Right ventricle myocardium superior (tissue), 1 donor: ENCODE results near the gene F10. TPM values are rescaled to one million over a fixed set of nuclear protein-coding genes. Genes with fewer than 3 reads are reported as not detected.

ENCODE experiments used
- ATAC-seq: fragments of 200-7000 bp; cut with Tn5 transposase; one replicate; pipeline ENCODE4 v1.9.1; 2020; ENCODE audit warnings: mild to moderate bottlenecking; ENCODE audit not compliant: poor library complexity
- DNase-seq: peaks from one replicate; pipeline ENCODE4 v3.0.0-alpha.2; 2020
- intact Hi-C: fragments of 100-400 bp; cut with DNase I; formaldehyde crosslinking; loops from one replicate; pipeline ENCODE4 v1.11.2; 2022
- total RNA-seq: library from RNA; stranded (reverse); fragmentation: NEBNext Ultra II Directional; extraction: Animal tissue kit (Norgen Biotek cat#: 25700); gene quantifications from one replicate; pipeline ENCODE4 v1.2.1, GENCODE V29; 2021
- donor health status: DM: no; HTN: yes; CAD: no; lungs with severe emphysema.

The F10 gene
- total RNA-seq, 1 donor from 2014 or later: 4.5 TPM

- DNase-seq (peak; percentile 48), ATAC-seq (no peak)
- intact Hi-C loops: no loop called here
These were observed 37.6 kb upstream of the F10 start for GRCh38 chr13:113084943-113085540.

- peak; percentile 30 for DNase-seq
- no peak for ATAC-seq
- intact Hi-C loops: no loop called here
These were observed 36.4 kb upstream of the F10 start for GRCh38 chr13:113086031-113086750.

GRCh38 chr13:113086991-113087922, 35.3 kb upstream of the F10 start:
- ATAC-seq (no peak), DNase-seq (peak; percentile 30)
- intact Hi-C loops: no loop called here

GRCh38 chr13:113087923-113088690, 34.5 kb upstream of the F10 start:
- peak; percentile 33 for DNase-seq
- ATAC-seq: no peak
- intact Hi-C loops: no loop called here

- DNase-seq (peak; percentile 28), ATAC-seq (no peak)
- intact Hi-C loops: no loop called here
These were observed 33.9 kb upstream of the F10 start for GRCh38 chr13:113088691-113089020.

- intact Hi-C loops: no loop called here
- no peak for ATAC-seq
- no peak for DNase-seq
These were observed 32.7 kb upstream of the F10 start for GRCh38 chr13:113089693-113090414.

- DNase-seq: peak; percentile 25
- intact Hi-C loops: no loop called here
- no peak for ATAC-seq
These were observed 32.2 kb upstream of the F10 start for GRCh38 chr13:113090415-113090770.

GRCh38 chr13:113090806-113091205, 31.8 kb upstream of the F10 start:
- intact Hi-C loops: no loop called here
- no peak for ATAC-seq
- DNase-seq: peak; percentile 20

- DNase-seq: peak; percentile 27
- ATAC-seq: no peak
- intact Hi-C loops: no loop called here
These were observed 31.3 kb upstream of the F10 start for GRCh38 chr13:113091211-113091771.

- DNase-seq (peak; percentile 30), ATAC-seq (no peak)
- intact Hi-C loops: no loop called here
These were observed 30.5 kb upstream of the F10 start for GRCh38 chr13:113091891-113092775.

GRCh38 chr13:113092776-113093579, 29.6 kb upstream of the F10 start:
- no peak for DNase-seq
- intact Hi-C loops: no loop called here
- no peak for ATAC-seq

GRCh38 chr13:113093580-113094409, 28.8 kb upstream of the F10 start:
- no peak for ATAC-seq
- intact Hi-C loops: no loop called here
- peak; percentile 20 for DNase-seq

- intact Hi-C loops: no loop called here
- peak; percentile 31 for DNase-seq
- ATAC-seq: no peak
These were observed 28.2 kb upstream of the F10 start for GRCh38 chr13:113094410-113094800.

- intact Hi-C loops: no loop called here
- ATAC-seq: no peak
- DNase-seq: no peak
These were observed 27.2 kb upstream of the F10 start for GRCh38 chr13:113095146-113096051.
